B cell (primary cell): ENCODE data around the gene MAML3. TPM values are rescaled to one million over a fixed set of nuclear protein-coding genes. Genes with fewer than 3 reads are reported as not detected.

Source experiments
- ATAC-seq: fragments of 200-7000 bp; cut with Tn5 transposase; one replicate; pipeline ENCODE4 v1.10.0; 2021; ENCODE audit warnings: low read depth, mild to moderate bottlenecking, moderate number of reproducible peaks, moderate library complexity
- CTCF ChIA-PET: fragments of 350-600 bp; sonication (Branson Sonifier 250); formaldehyde crosslinking; loops from one replicate; lab custom pipeline; 2021; ENCODE audit warnings: antibody characterized with exemption, inconsistent platforms; lab: Charles Lee
- POLR2A ChIA-PET: fragments of 350-600 bp; sonication (Branson Sonifier 250); formaldehyde crosslinking; loops from one replicate; lab custom pipeline; 2021; ENCODE audit warnings: antibody characterized with exemption; lab: Charles Lee
- DNase-seq: peaks from one replicate; pipeline ENCODE4 v3.0.0; 2013
- H2AFZ ChIP-seq: 2 replicates; pipeline ENCODE4 v1.6.1; 2012; ENCODE audit warnings: mild to moderate bottlenecking, low read depth, low read length; ENCODE audit not compliant: insufficient read depth, poor library complexity, severe bottlenecking
- H3K27ac ChIP-seq, 2 donors: 1 replicate in 1 of 2; 2 replicates in 1 of 2; pipeline ENCODE4 v1.5.1; 2012 to 2013; ENCODE audit warnings: low read length in 2 of 2, mild to moderate bottlenecking in 2 of 2, moderate library complexity in 1 of 2
- H3K27me3 ChIP-seq, 4 experiments: fragments of 200-600 bp in 1 of 4; sonication (generic) in 1 of 4; replicated peaks in 1 of 4; 1 replicate in 2 of 4; 2 replicates in 2 of 4; pipeline versions ENCODE4 v1.6.1 to v1.7.0; 2013 to 2016; ENCODE audit warnings: low read length in 3 of 4, mild to moderate bottlenecking in 2 of 4, mixed read lengths in 1 of 4, moderate library complexity in 1 of 4; ENCODE audit not compliant: insufficient read depth in 4 of 4, control insufficient read depth in 3 of 4; ENCODE audit errors: control extremely low read depth in 1 of 4
- H3K36me3 ChIP-seq, 2 experiments: replicated peaks in 1 of 2; 1 replicate in 1 of 2; 2 replicates in 1 of 2; pipeline versions ENCODE4 v1.6.1 to v1.7.1; 2013; ENCODE audit warnings: low read length in 1 of 2; ENCODE audit not compliant: insufficient read depth in 2 of 2, control insufficient read depth in 1 of 2; ENCODE audit errors: control extremely low read depth in 1 of 2, extremely low read depth in 1 of 2
- H3K4me1 ChIP-seq, 2 donors: fragments of 200-600 bp in 1 of 2; sonication (generic) in 1 of 2; 1 replicate in 1 of 2; 2 replicates in 1 of 2; pipeline versions ENCODE4 v1.5.1 to v1.6.1; 2013 to 2017; ENCODE audit warnings: low read length in 2 of 2; ENCODE audit not compliant: control insufficient read depth in 2 of 2, insufficient read depth in 2 of 2
- H3K4me2 ChIP-seq: replicated peaks from 2 replicates; pipeline ENCODE3; 2012; ENCODE audit warnings: mild to moderate bottlenecking, low read depth, low read length; ENCODE audit not compliant: poor library complexity, severe bottlenecking
- H3K4me3 ChIP-seq, 5 experiments: fragments of 200-600 bp in 1 of 5; sonication (generic) in 1 of 5; 1 replicate in 3 of 5; 2 replicates in 2 of 5; pipeline versions ENCODE4 v1.5.1 to v1.7.0; 2011 to 2016; ENCODE audit warnings: low read length in 4 of 5, mild to moderate bottlenecking in 4 of 5, low read depth in 2 of 5, control low read depth in 1 of 5, moderate library complexity in 1 of 5; ENCODE audit not compliant: insufficient read depth in 1 of 5; ENCODE audit errors: control extremely low read depth in 1 of 5, extremely low read depth in 1 of 5
- H3K79me2 ChIP-seq: fragments of 200-600 bp; sonication (generic); one replicate; pipeline ENCODE4 v1.6.0; 2016; ENCODE audit warnings: low read length; ENCODE audit not compliant: control insufficient read depth, insufficient read depth
- H3K9ac ChIP-seq: fragments of 200-600 bp; sonication (generic); 2 replicates; pipeline ENCODE4 v1.6.1; 2017; ENCODE audit warnings: mild to moderate bottlenecking, low read length, moderate library complexity
- H3K9me3 ChIP-seq, 3 donors: one replicate each; pipeline versions ENCODE4 v1.6.1 to v1.7.1; 2013; ENCODE audit warnings: low read length in 2 of 3; ENCODE audit not compliant: control insufficient read depth in 2 of 3, insufficient read depth in 1 of 3; ENCODE audit errors: control extremely low read depth in 1 of 3
- H4K20me1 ChIP-seq: 2 replicates; pipeline ENCODE4 v1.6.0; 2012; ENCODE audit warnings: mild to moderate bottlenecking, low read length; ENCODE audit not compliant: insufficient read depth, control insufficient read depth, poor library complexity, severe bottlenecking
- H3K27ac Mint-ChIP-seq: one replicate; pipeline ENCODE4 v1.8.0; 2021; ENCODE audit warnings: mixed read lengths
- H3K27me3 Mint-ChIP-seq: one replicate; pipeline ENCODE4 v1.8.0; 2021; ENCODE audit warnings: mixed read lengths
- H3K4me1 Mint-ChIP-seq: one replicate; pipeline ENCODE4 v1.8.0; 2021; ENCODE audit warnings: mixed read lengths
- H3K4me3 Mint-ChIP-seq: one replicate; pipeline ENCODE4 v1.8.0; 2021; ENCODE audit warnings: mixed read lengths
- H3K9me3 Mint-ChIP-seq: one replicate; pipeline ENCODE4 v1.8.0; 2022; ENCODE audit warnings: mixed read lengths; ENCODE audit not compliant: insufficient read depth
- CTCF ChIP-seq: fragments of 200-600 bp; IDR thresholded peaks from one replicate; pipeline ENCODE4 v1.8.0; 2022; ENCODE audit warnings: antibody characterized with exemption, mild to moderate bottlenecking
- EZH2 ChIP-seq: IDR thresholded peaks from 2 replicates; pipeline ENCODE4 v1.6.1; 2012; ENCODE audit warnings: borderline replicate concordance, low read depth, mild to moderate bottlenecking, moderate library complexity, low read length; ENCODE audit not compliant: insufficient read depth, poor library complexity, severe bottlenecking
- WGBS: methylation state at CpG from one replicate; pipeline ENCODE4 v1.1.5; 2013; ENCODE audit warnings: missing lambda C conversion rate; ENCODE audit not compliant: insufficient coverage; 5-methylcytosine and 5-hydroxymethylcytosine counted together
- intact Hi-C: fragments of 100-400 bp; cut with micrococcal nuclease; formaldehyde crosslinking; loops from one replicate; pipeline ENCODE4 v1.10.0; 2022
- polyA plus RNA-seq: library from polyadenylated mRNA; depleted of rRNA; stranded (reverse); fragments of >200 nt; gene quantifications from 2 replicates; pipeline ENCODE4 v1.2.3, GENCODE V29; 2012
- total RNA-seq, 2 donors: library from RNA; stranded (reverse); fragments of 120-200 nt in 1 of 2; gene quantifications; 1 replicate in 1 of 2; 2 replicates in 1 of 2; pipeline versions ENCODE4 v1.2.3 to v1.2.4, GENCODE V29; 2013 to 2022

The MAML3 gene
- total and polyA plus RNA-seq, 2 donors (not counting 1 experiment from before 2014, with no cell fraction given) = 0.94 to 5.3 TPM

GRCh38 chr4:140174543-140174942 lies 20.6 kb upstream of the MAML3 start:
- TF ChIP-seq CTCF = no peak
- no peak for TF ChIP-seq EZH2
- Histone ChIP-seq H3K4me1 (no peaks in the 10 kb centered on the region), H3K27ac (no peak overlapping the region), H3K36me3 (no peaks in the 10 kb centered on the region), H3K9me3 (no peaks in the 10 kb centered on the region), H3K79me2 (no peaks in the 10 kb centered on the region), H3K9ac (no peak overlapping the region), H3K4me3 (no peak overlapping the region), H2AFZ (no peak overlapping the region), H3K27me3 (peaks cover 0 to 7% (median 2%) of the 10 kb centered on the region in 4 experiments), H3K4me2 (no peak overlapping the region), H4K20me1 (no peaks in the 10 kb centered on the region)
- Mint-ChIP-seq H3K27ac (no peak overlapping the region), H3K9me3 (no peaks in the 10 kb centered on the region), H3K4me1 (no peaks in the 10 kb centered on the region), H3K27me3 (peaks cover 19% of the 10 kb centered on the region), H3K4me3 (no peak overlapping the region)
- ChIA-PET POLR2A (no interaction called here), CTCF (no interaction called here)
- ATAC-seq = no peak
- intact Hi-C loops = no loop called here
- 83% methylated on average over 2 of the region's 2 CpGs for WGBS
- no peak for DNase-seq

GRCh38 chr4:140172960-140173359 lies 19.0 kb upstream of the MAML3 start:
- ATAC-seq = no peak
- peaks cover under 1% of the 10 kb centered on the region for H3K4me1 Mint-ChIP-seq
- Histone ChIP-seq H3K4me2 (no peak overlapping the region), H3K36me3 (no peaks in the 10 kb centered on the region), H3K79me2 (no peaks in the 10 kb centered on the region), H3K27me3 (peaks cover 0 to 7% (median 0%) of the 10 kb centered on the region in 4 experiments), H3K9ac (no peak overlapping the region), H3K9me3 (no peaks in the 10 kb centered on the region), H3K4me1 (no peaks in the 10 kb centered on the region), H4K20me1 (no peaks in the 10 kb centered on the region), H2AFZ (no peak overlapping the region), H3K27ac (no peak overlapping the region), H3K4me3 (no peak overlapping the region)
- ChIA-PET POLR2A (no interaction called here), CTCF (no interaction called here)
- TF ChIP-seq CTCF = no peak
- no peak for DNase-seq
- H3K4me3 Mint-ChIP-seq = no peak overlapping the region
- intact Hi-C loops = no loop called here
- H3K9me3 Mint-ChIP-seq = no peaks in the 10 kb centered on the region
- 100% methylated on average over 1 of the region's 1 CpG for WGBS
- peaks cover 20% of the 10 kb centered on the region for H3K27me3 Mint-ChIP-seq
- no peak overlapping the region for H3K27ac Mint-ChIP-seq
